ENCODE measurements around the gene HPCAL1.

HPCAL1 gene

GRCh38 chr2:10281891-10282290 is 20.8 kb upstream of the HPCAL1 start:
- Histone ChIP-seq H3K27ac (no peak overlapping the region), H3K4me3 (no peak overlapping the region)
- DNase-seq (ENCODE audit: low spot score) = no peak
- no peak for TF ChIP-seq CTCF (IDR thresholded peaks at IDR 0.05)

- Histone ChIP-seq H3K4me3 (no peak overlapping the region), H3K27ac (peak overlapping the region in 1 of 2 donors; percentile 66)
Observed at GRCh38 chr2:10282611-10283105, 20.0 kb upstream of the HPCAL1 start.

GRCh38 chr2:10283106-10284062 is 19.3 kb upstream of the HPCAL1 start:
- DNase-seq (ENCODE audit: low spot score) = no peak
- no peak for TF ChIP-seq CTCF (IDR thresholded peaks at IDR 0.05)
- H3K4me3 ChIP-seq = no peak overlapping the region
- peak overlapping the region in 1 of 2 donors; percentile 66 for H3K27ac ChIP-seq

More at GRCh38 chr2:10282611-10283105, 20.0 kb upstream of the HPCAL1 start:
- no peak for DNase-seq (ENCODE audit: low spot score)
- no peak for TF ChIP-seq CTCF (IDR thresholded peaks at IDR 0.05)

- Histone ChIP-seq H3K27ac (peak overlapping the region in 1 of 2 donors; percentile 81), H3K4me3 (no peak overlapping the region)
- no peak for DNase-seq (ENCODE audit: low spot score)
- no peak for TF ChIP-seq CTCF (IDR thresholded peaks at IDR 0.05)
Observed at GRCh38 chr2:10284108-10284870, 18.4 kb upstream of the HPCAL1 start.

- TF ChIP-seq CTCF (IDR thresholded peaks at IDR 0.05) = no peak
- Histone ChIP-seq H3K4me3 (no peak overlapping the region), H3K27ac (peak overlapping the region; percentile 76 to 81)
- DNase-seq (ENCODE audit: low spot score) = no peak
Observed at GRCh38 chr2:10285191-10285555, 17.5 kb upstream of the HPCAL1 start.

GRCh38 chr2:10285556-10286198 is 17.0 kb upstream of the HPCAL1 start:
- no peak for TF ChIP-seq CTCF (IDR thresholded peaks at IDR 0.05)
- H3K4me3 ChIP-seq = peak overlapping the region; percentile 6
- H3K27ac ChIP-seq = peak overlapping the region; percentile 76 to 81
- peak; percentile 90 for DNase-seq (ENCODE audit: low spot score)
